NCI-H2196 treated with DMSO at 0.1 percent for 48 hours (cell line): ENCODE results near the gene YTHDF2.

Experiments
- DNase-seq: peaks from one replicate; lab custom pipeline; 2025; ENCODE audit not compliant: unreplicated experiment; lab: John Stamatoyannopoulos, UW

YTHDF2 gene

GRCh38 chr1:28796352-28797211 lies 59.8 kb downstream of the YTHDF2 start:
- DNase-seq, result no peak

GRCh38 chr1:28800324-28800723 lies 63.6 kb downstream of the YTHDF2 start:
- no peak for DNase-seq

- no peak for DNase-seq
Observed at GRCh38 chr1:28801461-28801860, 64.7 kb downstream of the YTHDF2 start.

- no peak for DNase-seq
Observed at GRCh38 chr1:28803051-28803450, 66.3 kb downstream of the YTHDF2 start.

DNA sequence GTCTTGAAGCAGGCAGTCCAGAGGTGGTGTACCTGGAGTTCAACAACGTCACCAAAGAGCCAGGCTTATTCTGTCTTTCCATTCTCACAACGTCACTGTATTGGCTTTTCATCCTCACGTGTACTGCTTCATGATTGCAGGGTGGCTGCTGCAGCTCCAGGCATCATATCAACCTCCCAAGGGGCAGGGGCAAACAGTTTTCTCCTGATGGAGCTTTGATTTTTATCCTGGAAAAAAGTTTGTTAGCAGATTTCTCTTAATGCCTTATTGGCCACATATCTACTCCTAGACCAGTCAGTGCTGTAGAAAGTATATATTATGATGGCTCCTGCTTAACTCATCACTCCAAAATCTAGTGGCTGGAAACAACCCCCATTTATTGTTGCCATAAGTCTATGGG lies 66.9 kb downstream of the YTHDF2 start:
- no peak for DNase-seq

DNA sequence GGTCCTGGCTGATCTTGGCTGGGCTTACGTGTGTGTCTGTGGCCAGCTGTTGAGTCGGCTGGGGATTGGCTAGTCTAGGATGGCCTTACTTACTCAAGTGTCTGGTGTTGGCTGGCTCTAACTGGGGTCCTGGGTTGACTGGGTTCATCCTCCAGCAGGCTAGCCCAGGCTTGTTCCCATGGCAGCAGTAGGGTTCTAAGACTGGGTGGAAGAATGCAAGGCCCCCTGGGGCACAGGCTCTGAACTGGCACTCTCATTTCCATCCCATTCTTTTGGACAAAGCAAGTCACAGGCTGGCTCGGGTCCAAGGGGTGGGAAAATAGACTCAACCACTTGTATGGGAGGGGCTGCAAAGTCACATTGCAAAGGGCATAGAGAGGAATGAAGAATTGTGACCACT lies 67.3 kb downstream of the YTHDF2 start:
- DNase-seq, result no peak

- DNase-seq, result no peak
Observed at GRCh38 chr1:28807046-28807445, 70.3 kb downstream of the YTHDF2 start.

DNA sequence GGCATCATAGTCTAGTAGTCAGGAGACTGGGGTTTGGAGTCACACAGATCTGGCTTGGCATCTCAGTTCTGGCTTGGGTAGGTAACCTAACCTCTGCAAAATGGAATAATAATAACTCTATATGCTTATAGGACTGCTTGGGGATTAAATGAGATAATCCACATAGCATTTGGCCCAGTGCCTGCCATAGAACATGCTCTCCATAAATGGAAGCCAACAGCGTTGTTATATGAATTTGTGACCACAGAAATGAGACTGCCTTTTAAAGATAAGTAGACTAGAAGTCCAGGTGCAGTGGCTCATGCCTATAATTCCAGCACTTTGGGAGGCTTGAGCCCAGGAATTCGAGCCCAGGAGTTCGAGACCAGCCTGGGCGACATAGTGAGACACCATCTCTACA lies 71.2 kb downstream of the YTHDF2 start:
- DNase-seq, result no peak

DNA sequence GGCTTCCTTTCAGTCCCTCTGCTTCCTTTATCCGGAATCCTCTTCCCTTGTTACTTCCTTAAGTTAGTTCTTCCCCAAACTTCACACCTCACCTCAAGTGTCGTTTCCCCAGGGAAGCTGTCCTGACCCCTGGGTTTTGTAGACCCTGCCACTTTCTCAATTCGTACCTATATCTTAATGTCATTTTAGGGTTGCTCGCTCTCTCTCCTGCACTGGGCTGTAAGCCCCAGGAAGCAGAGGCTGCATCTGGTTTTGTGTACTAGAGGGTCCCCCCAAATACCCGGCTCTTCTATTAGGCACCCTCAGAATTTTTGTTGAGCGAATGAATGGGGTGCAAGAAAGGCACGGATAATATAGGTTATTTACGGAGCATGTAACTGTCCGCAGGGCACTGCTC lies 74.6 kb downstream of the YTHDF2 start:
- no peak for DNase-seq

DNA sequence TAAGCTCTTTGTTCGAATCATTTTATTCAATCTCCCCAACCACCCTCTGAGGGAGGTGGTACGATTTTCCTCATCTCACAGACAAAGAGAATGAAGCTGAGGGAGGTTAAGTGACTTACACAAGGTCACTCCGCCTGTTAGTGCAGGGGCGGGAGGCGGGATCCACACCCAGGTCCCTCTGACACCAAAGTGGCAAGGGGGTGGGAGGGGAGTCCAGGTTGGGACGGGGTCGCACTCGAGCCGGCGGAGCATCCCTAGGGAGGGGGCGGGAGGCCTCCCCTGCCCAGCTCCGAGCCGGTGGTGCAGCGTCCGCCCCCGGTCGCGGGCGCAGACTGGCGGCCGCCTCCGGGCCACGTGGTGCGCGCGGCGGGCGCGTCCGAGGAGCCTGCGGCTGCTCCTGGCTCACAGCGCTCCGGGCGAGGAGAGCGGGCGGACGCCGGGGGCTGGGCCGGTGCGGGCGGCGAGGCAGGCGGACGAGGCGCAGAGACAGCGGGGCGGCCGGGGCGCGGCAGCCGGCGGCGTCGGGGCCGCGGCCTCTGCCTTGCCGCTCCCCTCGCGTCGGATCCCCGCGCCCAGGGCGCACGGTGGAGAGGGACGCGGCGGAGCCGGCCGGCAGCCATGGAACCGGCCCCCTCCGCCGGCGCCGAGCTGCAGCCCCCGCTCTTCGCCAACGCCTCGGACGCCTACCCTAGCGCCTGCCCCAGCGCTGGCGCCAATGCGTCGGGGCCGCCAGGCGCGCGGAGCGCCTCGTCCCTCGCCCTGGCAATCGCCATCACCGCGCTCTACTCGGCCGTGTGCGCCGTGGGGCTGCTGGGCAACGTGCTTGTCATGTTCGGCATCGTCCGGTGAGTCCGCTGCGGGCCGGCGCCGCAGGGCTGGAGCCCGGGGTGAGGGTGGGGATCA lies 75.3 kb downstream of the YTHDF2 start, which contains the start of gene OPRD1:
TSS of gene OPRD1 (plus strand) at position 405 of the 903 bp plus-strand sequence. CDS start at position 619, 214 bp downstream.
- no peak for DNase-seq

DNA sequence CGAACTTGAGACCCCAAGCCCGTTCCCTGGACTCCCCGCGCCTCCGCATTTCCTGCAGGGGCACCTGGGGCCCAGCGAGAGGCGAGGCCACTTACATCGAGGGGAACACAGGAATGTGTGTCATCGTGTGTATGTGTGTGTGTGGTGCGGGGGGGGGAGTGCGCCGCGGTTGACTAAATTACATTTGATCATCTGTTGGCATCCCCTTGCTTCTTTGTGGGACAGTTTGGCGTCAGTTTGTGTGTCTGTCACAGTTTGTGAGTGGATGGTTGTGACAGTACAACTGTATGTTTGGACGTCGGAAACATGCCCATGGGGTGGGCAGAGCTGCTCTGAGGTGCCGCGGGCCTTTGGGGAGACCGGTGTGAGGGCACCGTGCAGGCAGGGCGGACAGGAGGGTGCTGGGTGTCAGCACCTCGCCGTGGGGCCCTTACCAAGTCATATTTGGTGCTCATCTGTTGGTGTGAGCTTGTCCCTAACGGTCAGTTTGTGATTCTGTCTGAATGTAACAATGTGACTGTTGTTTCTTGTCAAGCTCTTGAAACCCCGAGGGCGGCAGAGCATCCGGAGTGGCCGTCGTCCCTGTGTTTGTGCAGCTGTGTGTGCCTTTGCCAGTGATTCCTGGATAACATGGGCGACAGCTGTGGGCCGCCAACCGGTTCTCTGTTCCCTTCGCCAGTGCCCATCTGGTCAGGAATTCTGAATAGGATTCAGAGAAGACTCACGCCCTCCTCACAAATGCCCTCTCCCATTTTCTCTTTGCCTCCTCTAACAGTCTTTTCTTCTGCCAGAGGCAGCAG lies 76.1 kb downstream of the YTHDF2 start:
- peak; percentile 75 for DNase-seq

- no peak for DNase-seq
Observed at GRCh38 chr1:28813931-28814465, 77.3 kb downstream of the YTHDF2 start.

DNA sequence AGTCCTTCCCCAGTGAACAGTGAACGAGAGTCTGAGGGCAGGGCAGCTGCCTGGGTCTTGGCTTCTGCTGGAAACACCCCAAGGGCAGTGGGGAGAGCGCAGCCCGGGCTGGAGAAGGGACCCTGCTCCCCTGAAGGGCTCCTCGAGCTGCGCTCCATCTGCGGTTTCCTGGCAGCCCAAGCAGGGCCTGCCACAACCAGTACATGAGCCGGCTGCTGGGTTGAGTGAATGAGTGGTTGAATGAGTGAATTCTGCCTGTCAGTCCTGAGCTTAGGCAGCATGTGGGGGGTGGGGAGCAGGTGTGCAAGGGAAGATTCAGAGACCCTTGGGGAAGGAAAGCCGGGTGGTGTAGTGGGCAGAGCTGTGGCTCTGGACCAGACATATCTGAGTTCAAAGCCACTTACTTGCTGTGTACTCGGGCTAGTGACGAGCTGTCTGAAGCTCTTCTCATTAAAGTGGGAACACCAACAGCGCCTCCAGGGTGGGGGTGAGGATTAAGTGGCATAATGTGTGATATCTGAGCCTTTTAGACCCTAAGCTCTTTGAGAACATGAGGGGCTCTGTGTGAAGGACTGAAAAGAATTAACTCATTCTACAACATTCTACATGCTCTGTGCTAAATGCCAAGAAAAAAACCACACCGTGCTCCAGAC lies 78.9 kb downstream of the YTHDF2 start:
- DNase-seq, result no peak

- no peak for DNase-seq
Observed at GRCh38 chr1:28817133-28817532, 80.4 kb downstream of the YTHDF2 start.

DNA sequence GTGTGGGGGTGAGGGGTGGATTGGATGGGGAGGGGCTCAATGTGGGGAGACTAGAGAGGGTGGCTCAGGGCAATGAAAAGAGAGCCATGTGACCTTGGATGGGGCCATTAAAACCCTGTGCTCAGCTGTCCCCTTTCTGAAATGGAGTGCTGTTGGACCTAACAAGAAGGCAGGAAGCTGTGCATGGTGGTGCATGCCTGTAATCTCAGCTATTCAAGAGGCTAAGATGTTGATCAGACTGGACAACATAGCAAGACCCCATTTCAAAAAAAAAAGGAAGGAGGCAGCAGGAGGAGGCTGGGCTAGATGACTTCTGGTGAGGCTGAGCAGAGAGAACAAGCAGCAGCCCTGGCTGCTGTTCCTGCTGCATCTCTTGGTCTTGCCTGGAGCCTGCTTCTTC lies 82.3 kb downstream of the YTHDF2 start:
- no peak for DNase-seq
